SK-N-SH (cell line): ENCODE measurements around the gene OPN3. TPM values are rescaled to one million over a fixed set of nuclear protein-coding genes. Genes with fewer than 3 reads are reported as not detected.

Experiments
- CTCF ChIA-PET: fragments of 300-600, 350-600 bp; formaldehyde crosslinking; extraction: SDS; loops from one replicate; lab custom pipeline; 2021; lab: Yijun Ruan, JAX
- POLR2A ChIA-PET: fragments of 350-600 bp; sonication (Branson Sonifier 250); formaldehyde crosslinking; extraction: SDS; loops from one replicate; lab custom pipeline; 2020; ENCODE audit warnings: antibody characterized with exemption, inconsistent platforms; lab: Yijun Ruan, JAX
- DNase-seq: peaks from one replicate; pipeline ENCODE4 v3.0.0; 2012
- H2AFZ ChIP-seq: fragments of 200-600 bp; sonication (generic); 2 replicates; pipeline ENCODE4 v1.8.1; 2016; ENCODE audit warnings: antibody characterized with exemption, mild to moderate bottlenecking, low read depth
- H3F3A ChIP-seq: fragments of 200-600 bp; sonication (generic); replicated peaks from 2 replicates; pipeline ENCODE3; 2016; ENCODE audit warnings: antibody characterized with exemption, mild to moderate bottlenecking; ENCODE audit not compliant: insufficient read depth
- H3K27ac ChIP-seq, 2 experiments: fragments of 200-500 bp in 1 of 2; fragments of 200-600 bp in 1 of 2; sonication (Bioruptor generic) in 1 of 2; sonication (generic), shearing (Covaris generic) in 1 of 2; 2 replicates each; pipeline versions ENCODE4 v1.5.1 to v1.6.1; 2014 to 2016; ENCODE audit warnings: low read depth in 2 of 2, inconsistent platforms in 1 of 2, low read length in 1 of 2, mild to moderate bottlenecking in 1 of 2, mixed read lengths in 1 of 2
- H3K27me3 ChIP-seq: fragments of 200-600 bp; sonication (generic), shearing (Covaris generic); 2 replicates; pipeline ENCODE4 v1.6.1; 2016; ENCODE audit warnings: mixed run types; ENCODE audit not compliant: insufficient read depth
- H3K36me3 ChIP-seq, 2 experiments: fragments of 200-500 bp in 1 of 2; fragments of 200-600 bp in 1 of 2; sonication (Bioruptor generic) in 1 of 2; sonication (generic) in 1 of 2; replicated peaks in 1 of 2; 2 replicates each; pipeline versions ENCODE3 to v1.5.1; 2014 to 2016; ENCODE audit warnings: low read length in 1 of 2, mild to moderate bottlenecking in 1 of 2; ENCODE audit not compliant: insufficient read depth in 2 of 2, control insufficient read depth in 1 of 2
- H3K4me1 ChIP-seq, 2 experiments: fragments of 200-500 bp in 1 of 2; fragments of 200-600 bp in 1 of 2; sonication (Bioruptor generic) in 1 of 2; sonication (generic), shearing (Covaris generic) in 1 of 2; 2 replicates each; pipeline versions ENCODE4 v1.5.1 to v1.6.1; 2014 to 2016; ENCODE audit warnings: low read depth in 1 of 2, low read length in 1 of 2, mixed run types in 1 of 2; ENCODE audit not compliant: insufficient read depth in 2 of 2, control insufficient read depth in 1 of 2
- H3K4me2 ChIP-seq: fragments of 200-600 bp; sonication (generic), shearing (Covaris generic); 2 replicates; pipeline ENCODE4 v1.6.1; 2017; ENCODE audit warnings: mixed run types
- H3K4me3 ChIP-seq, 2 experiments: fragments of 200-500 bp in 1 of 2; fragments of 200-600 bp in 1 of 2; sonication (Bioruptor generic) in 1 of 2; sonication (generic), shearing (Covaris generic) in 1 of 2; 2 replicates each; pipeline versions ENCODE4 v1.5.1 to v1.8.1; 2014 to 2016; ENCODE audit warnings: low read depth in 2 of 2, inconsistent platforms in 1 of 2, low read length in 1 of 2, mild to moderate bottlenecking in 1 of 2, mixed read lengths in 1 of 2, moderate library complexity in 1 of 2
- H3K79me2 ChIP-seq: fragments of 200-600 bp; sonication (generic); 2 replicates; pipeline ENCODE4 v1.8.1; 2017; ENCODE audit warnings: mild to moderate bottlenecking; ENCODE audit not compliant: insufficient read depth
- H3K9ac ChIP-seq: fragments of 200-600 bp; sonication (generic); 2 replicates; pipeline ENCODE4 v1.6.1; 2017; ENCODE audit warnings: mixed run types
- H3K9me2 ChIP-seq: fragments of 200-600 bp; sonication (generic); 2 replicates; pipeline ENCODE4 v1.6.1; 2017; ENCODE audit warnings: mixed run types
- H3K9me3 ChIP-seq: fragments of 200-600 bp; sonication (generic); 2 replicates; pipeline ENCODE4 v1.6.1; 2017; ENCODE audit warnings: mixed run types, mild to moderate bottlenecking, moderate library complexity
- H4K20me1 ChIP-seq: fragments of 200-600 bp; sonication (generic); 2 replicates; pipeline ENCODE4 v1.6.1; 2017; ENCODE audit warnings: mild to moderate bottlenecking, mixed run types; ENCODE audit not compliant: insufficient read depth
- CHD2 ChIP-seq: fragments of 150-350 bp; IDR thresholded peaks from 2 replicates; pipeline ENCODE4 v1.6.1; 2018; ENCODE audit warnings: low read length; ENCODE audit not compliant: partially characterized antibody
- ELF1 ChIP-seq: IDR thresholded peaks from 2 replicates; pipeline ENCODE4 v1.4.0; 2012
- EP300 ChIP-seq, 2 experiments: IDR thresholded peaks; 2 replicates each; pipeline versions ENCODE4 v1.4.0 to v1.6.1; 2012; ENCODE audit warnings: borderline replicate concordance in 1 of 2, low read depth in 1 of 2, low read length in 1 of 2
- EZH2phosphoT487 ChIP-seq: fragments of 200-600 bp; sonication (generic); IDR thresholded peaks from 2 replicates; pipeline ENCODE4 v1.6.1; 2017; ENCODE audit warnings: low read depth, mixed run types, mild to moderate bottlenecking, antibody characterized with exemption, moderate library complexity, borderline replicate concordance
- FOXJ3 ChIP-seq: sonication (generic); formaldehyde crosslinking; IDR thresholded peaks from 2 replicates; pipeline ENCODE4 v1.5.1; 2020; ENCODE audit warnings: mild to moderate bottlenecking, missing genetic modification reagents
- FOXM1 ChIP-seq: IDR thresholded peaks from 2 replicates; pipeline ENCODE4 v1.4.0; 2012; ENCODE audit warnings: low read depth, mild to moderate bottlenecking
- GATA2 ChIP-seq: sonication (generic); formaldehyde crosslinking; IDR thresholded peaks from 2 replicates; pipeline ENCODE4 v1.5.0; 2020; ENCODE audit warnings: mild to moderate bottlenecking, missing genetic modification reagents
- IRF3 ChIP-seq: fragments of 150-350 bp; IDR thresholded peaks from 2 replicates; pipeline ENCODE4 v1.6.1; 2016; ENCODE audit warnings: mild to moderate bottlenecking, low read depth, low read length
- JUND ChIP-seq: IDR thresholded peaks from 2 replicates; pipeline ENCODE4 v1.4.0; 2012
- MEF2A ChIP-seq: IDR thresholded peaks from 2 replicates; pipeline ENCODE4 v1.4.0; 2012; ENCODE audit warnings: low read depth, borderline replicate concordance
- MXI1 ChIP-seq: IDR thresholded peaks from 2 replicates; pipeline ENCODE4 v1.6.1; 2012; ENCODE audit warnings: mild to moderate bottlenecking, low read depth, low read length, improper control_type of control experiment
- NFIC ChIP-seq: IDR thresholded peaks from 2 replicates; pipeline ENCODE4 v1.4.0; 2012; ENCODE audit warnings: borderline replicate concordance
- NRF1 ChIP-seq: IDR thresholded peaks from 2 replicates; pipeline ENCODE4 v1.6.1; 2012; ENCODE audit warnings: low read depth, mild to moderate bottlenecking, low read length
- PBX3 ChIP-seq: IDR thresholded peaks from 2 replicates; pipeline ENCODE4; 2012
- POLR2AphosphoS5 ChIP-seq: IDR thresholded peaks from 2 replicates; pipeline ENCODE4 v1.6.1; 2012; ENCODE audit warnings: low read depth, low read length
- RAD21 ChIP-seq: IDR thresholded peaks from 2 replicates; pipeline ENCODE4 v1.6.1; 2012; ENCODE audit warnings: mild to moderate bottlenecking, low read length
- RCOR1 ChIP-seq: fragments of 150-350 bp; IDR thresholded peaks from 2 replicates; pipeline ENCODE4 v1.6.1; 2017; ENCODE audit warnings: antibody characterized with exemption, low read length
- REST ChIP-seq: IDR thresholded peaks from 2 replicates; pipeline ENCODE4 v1.6.1; 2012; ENCODE audit warnings: mild to moderate bottlenecking, low read depth, low read length, moderate library complexity
- RXRA ChIP-seq: IDR thresholded peaks from 2 replicates; pipeline ENCODE4 v1.4.0; 2012; ENCODE audit warnings: low read depth, mild to moderate bottlenecking, borderline replicate concordance
- SIN3A ChIP-seq: IDR thresholded peaks from 2 replicates; pipeline ENCODE4 v1.6.1; 2012; ENCODE audit warnings: low read depth, mild to moderate bottlenecking, low read length, moderate library complexity, borderline replicate concordance
- SMC3 ChIP-seq: IDR thresholded peaks from 2 replicates; pipeline ENCODE4 v1.6.1; 2012; ENCODE audit warnings: low read depth, low read length, improper control_type of control experiment
- TCF12 ChIP-seq: IDR thresholded peaks from 2 replicates; pipeline ENCODE4 v1.4.0; 2012
- WGBS: methylation state at CpG from one replicate; pipeline ENCODE4 v1.1.6; 2017; ENCODE audit warnings: low lambda C conversion rate; 5-methylcytosine and 5-hydroxymethylcytosine counted together
- polyA plus RNA-seq, 3 experiments: library from polyadenylated mRNA; depleted of rRNA; stranded (reverse); fragments of >200 nt; gene quantifications; 2 replicates each; pipeline ENCODE4 v1.2.3, GENCODE V29; 2012
- TF ChIP-seq, protein P1 (sequence below): fragments of 150-350 bp; IDR thresholded peaks from 2 replicates; pipeline ENCODE4 v1.6.1; 2017; ENCODE audit warnings: antibody characterized with exemption, low read length, low read depth, borderline replicate concordance
- TF ChIP-seq, protein P2 (sequence below): IDR thresholded peaks from 2 replicates; pipeline ENCODE4 v1.4.0; 2012; ENCODE audit warnings: low read depth

OPN3 gene
- polyA plus RNA-seq, 1 of the 3 experiments (the other 2 are of a cell fraction) = 7.8 TPM

DNA sequence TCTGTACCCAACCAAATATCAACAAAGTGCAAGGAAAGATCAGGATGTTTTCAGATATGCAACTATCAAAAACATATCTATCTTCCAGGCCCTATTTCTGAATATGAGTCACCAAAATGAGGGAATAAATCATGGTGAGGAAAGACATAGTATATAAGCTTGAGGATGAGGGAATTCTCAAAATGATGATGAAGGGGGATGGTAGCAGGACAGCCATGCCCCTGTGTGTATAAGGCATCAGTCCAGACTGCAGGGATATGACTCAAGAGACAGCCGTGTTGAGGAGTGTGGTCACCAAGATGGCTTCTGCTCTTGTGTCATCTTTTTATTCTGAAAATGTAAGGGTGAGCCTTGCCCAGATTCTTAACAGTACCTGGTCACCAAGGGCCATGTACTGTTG, 7.5 kb upstream of the OPN3 start:
- Histone ChIP-seq H3K9me2 (no peaks in the 10 kb centered on the region), H3K27ac (no peak overlapping the region), H3K27me3 (no peaks in the 10 kb centered on the region), H3K9me3 (no peaks in the 10 kb centered on the region), H3K4me3 (no peak overlapping the region), H3F3A (no peaks in the 10 kb centered on the region), H3K4me1 (no peaks in the 10 kb centered on the region), H2AFZ (no peak overlapping the region), H3K4me2 (no peak overlapping the region), H3K79me2 (no peaks in the 10 kb centered on the region), H4K20me1 (no peaks in the 10 kb centered on the region), H3K9ac (no peak overlapping the region), H3K36me3 (no peaks in the 10 kb centered on the region)
- no peak for DNase-seq
- WGBS = 22% methylated on average over 1 of the region's 1 CpG
- TF ChIP-seq GATA2 (CRISPR knock-in tag) = no peak
- TF ChIP-seq JUND = no peak
- no peak for TF ChIP-seq EP300 (IDR thresholded peaks at IDR 0.05; ENCODE audit: borderline replicate concordance in 1 of 2, low read depth in 1 of 2, low read length in 1 of 2)
- no peak for TF ChIP-seq NRF1
- no peak for TF ChIP-seq FOXM1
- no peak for TF ChIP-seq NFIC
- TF ChIP-seq PBX3 = no peak
- no peak for TF ChIP-seq CHD2
- TF ChIP-seq, protein P1, sequence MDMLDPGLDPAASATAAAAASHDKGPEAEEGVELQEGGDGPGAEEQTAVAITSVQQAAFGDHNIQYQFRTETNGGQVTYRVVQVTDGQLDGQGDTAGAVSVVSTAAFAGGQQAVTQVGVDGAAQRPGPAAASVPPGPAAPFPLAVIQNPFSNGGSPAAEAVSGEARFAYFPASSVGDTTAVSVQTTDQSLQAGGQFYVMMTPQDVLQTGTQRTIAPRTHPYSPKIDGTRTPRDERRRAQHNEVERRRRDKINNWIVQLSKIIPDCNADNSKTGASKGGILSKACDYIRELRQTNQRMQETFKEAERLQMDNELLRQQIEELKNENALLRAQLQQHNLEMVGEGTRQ = no peak
- no peak for TF ChIP-seq SMC3
- no peak for TF ChIP-seq RCOR1
- ChIA-PET POLR2A (no interaction called here), CTCF (interaction anchor here (1.5 kb wide), 1 partner anchor 37 kb away, joined by 4 read pairs; no protein-coding TSS in a partner anchor)

- ChIA-PET CTCF (no interaction called here), POLR2A (no interaction called here)
- WGBS = 85% methylated on average over 7 of the region's 7 CpGs
- TF ChIP-seq EZH2phosphoT487 (no peak), TCF12 (no peak), FOXJ3 (CRISPR knock-in tag) (no peak), FOXM1 (no peak), RCOR1 (no peak), POLR2AphosphoS5 (no peak), REST (no peak), MXI1 (no peak), SIN3A (no peak), MEF2A (no peak), ELF1 (no peak), GATA2 (CRISPR knock-in tag) (no peak), NFIC (no peak), RAD21 (no peak), IRF3 (no peak), RXRA (no peak)
- TF ChIP-seq, protein P2, sequence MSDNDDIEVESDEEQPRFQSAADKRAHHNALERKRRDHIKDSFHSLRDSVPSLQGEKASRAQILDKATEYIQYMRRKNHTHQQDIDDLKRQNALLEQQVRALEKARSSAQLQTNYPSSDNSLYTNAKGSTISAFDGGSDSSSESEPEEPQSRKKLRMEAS = no peak
Observed at GRCh38 chr1:241646201-241646600, 6.0 kb upstream of the OPN3 start.

More at GRCh38 chr1:241646201-241646600, 6.0 kb upstream of the OPN3 start:
- Histone ChIP-seq H3K4me1 (no peaks in the 10 kb centered on the region), H3K79me2 (no peaks in the 10 kb centered on the region), H3K27ac (no peak overlapping the region), H3K4me3 (no peak overlapping the region), H3K4me2 (no peak overlapping the region), H2AFZ (no peak overlapping the region), H3K9me3 (no peaks in the 10 kb centered on the region), H3K9me2 (no peaks in the 10 kb centered on the region), H3K27me3 (no peaks in the 10 kb centered on the region), H4K20me1 (no peaks in the 10 kb centered on the region), H3F3A (no peaks in the 10 kb centered on the region), H3K36me3 (no peaks in the 10 kb centered on the region), H3K9ac (no peak overlapping the region)
- DNase-seq = no peak
